Measurements from ENCODE around the gene TMEM17. TPM values are rescaled to one million over a fixed set of nuclear protein-coding genes. Genes with fewer than 3 reads are reported as not detected.

The TMEM17 gene
- total and polyA plus RNA-seq, 2 donors, result 1.6 to 2.6 TPM

DNA sequence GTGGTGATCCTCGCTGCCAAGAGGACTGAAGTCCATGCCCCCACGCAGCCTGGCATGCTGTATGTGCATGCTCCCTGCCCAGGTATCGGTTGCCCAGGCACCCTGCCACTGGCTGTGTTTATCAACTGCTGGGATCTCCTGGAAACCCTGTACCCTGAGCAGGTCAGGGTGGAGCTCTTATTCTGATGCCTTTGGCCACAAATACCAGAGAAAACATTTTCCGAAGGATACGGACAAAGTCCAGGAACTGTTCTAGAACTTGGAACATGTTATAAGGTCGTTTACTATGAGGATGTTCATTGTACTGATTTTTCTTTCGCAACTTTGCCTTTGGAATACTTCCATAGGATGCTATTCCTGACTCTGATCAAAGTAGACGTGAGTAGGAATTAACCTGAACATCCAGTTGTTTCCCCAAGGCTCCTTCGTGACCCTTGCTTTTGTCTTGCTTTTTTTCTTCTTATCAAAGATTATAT, 55.2 kb downstream of the TMEM17 start:
- Histone ChIP-seq H3K4me1 (ENCODE audit: insufficient read depth) (no peaks in the 10 kb centered on the region), H3K36me3 (ENCODE audit: insufficient read depth) (no peaks in the 10 kb centered on the region), H3K27ac (ENCODE audit: low read depth) (no peak overlapping the region), H3K4me3 (ENCODE audit: low read depth, low read length) (no peak overlapping the region)
- WGBS, result 87% methylated on average over 9 of the region's 9 CpGs
- no peak for DNase-seq (ENCODE audit: extremely low spot score)

Small RNA genes within 50 kb of the gene (small RNA-seq; reads per million reads assigned to genes)
- not detected for gene AC107083.1
- not detected for gene RN7SL18P

Other genes with a start within 250 kb of the TMEM17 start
- gene EHBP1, start 199.5 kb upstream of the TMEM17 start, total RNA-seq, result 145 TPM
- 41.0 TPM for gene EHBP1, start 199.5 kb upstream of the TMEM17 start, polyA plus RNA-seq